Measurements from ENCODE around the gene ADGRB3.
A peak's percentile ranks its signal among the peaks of the same experiment; 100 is the strongest.

Gene ADGRB3

DNA sequence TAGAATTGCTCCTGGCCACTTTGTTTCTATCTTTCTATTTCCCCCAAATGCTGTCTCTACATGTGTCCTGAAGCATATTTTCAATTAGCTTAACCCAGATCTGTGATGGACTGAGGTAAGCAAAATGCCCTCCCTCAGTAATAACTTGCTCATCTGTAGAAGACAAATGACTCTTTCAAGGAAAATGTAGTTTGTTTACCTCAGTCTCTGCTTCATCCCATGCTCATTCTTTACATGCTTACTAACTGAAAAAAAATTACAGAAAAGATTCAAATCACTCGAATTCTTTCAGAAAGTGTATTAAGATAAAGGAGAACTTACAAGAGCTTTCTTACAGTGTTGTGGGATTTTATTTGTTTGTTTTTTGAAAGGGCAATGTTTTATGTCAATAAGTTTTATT, 630.6 kb downstream of the ADGRB3 start:
- Histone ChIP-seq H2AK5ac (ENCODE audit: low read depth, low read length) (no peak overlapping the region), H2AFZ (ENCODE audit: low read length) (no peak overlapping the region), H2BK15ac (ENCODE audit: low read length) (no peak overlapping the region), H4K8ac (ENCODE audit: low read depth, low read length) (no peak overlapping the region), H3K27ac (replicated peaks; ENCODE audit: low read length) (no peak overlapping the region), H3K79me1 (ENCODE audit: low read depth, low read length) (no peaks in the 10 kb centered on the region), H3K23ac (ENCODE audit: low read depth, low read length, poor library complexity) (no peak overlapping the region), H3K14ac (ENCODE audit: low read length) (no peak overlapping the region), H3K27me3 (ENCODE audit: control insufficient read depth in 3 of 3, insufficient read depth in 3 of 3, low read depth in 1 of 3, low read length in 3 of 3) (no peaks in the 10 kb centered on the region), H3K4me1 (ENCODE audit: control insufficient read depth in 2 of 2, insufficient read depth in 1 of 2, low read depth in 1 of 2, low read length in 2 of 2) (peaks cover 2 to 24% of the 10 kb centered on the region in 2 donors), H3K36me3 (replicated peaks in 1 of 2; ENCODE audit: control insufficient read depth in 2 of 2, insufficient read depth in 2 of 2, low read length in 2 of 2) (no peaks in the 10 kb centered on the region), H3K18ac (ENCODE audit: low read length) (no peak overlapping the region), H2BK120ac (ENCODE audit: low read depth, low read length) (no peak overlapping the region), H3K9me3 (replicated peaks in 1 of 2; ENCODE audit: control insufficient read depth in 2 of 2, insufficient read depth in 1 of 2, low read depth in 1 of 2, low read length in 2 of 2) (no peaks in the 10 kb centered on the region), H3K4me3 (ENCODE audit: low read length in 2 of 2) (no peak overlapping the region), H2BK5ac (ENCODE audit: low read length) (no peak overlapping the region), H3K4me2 (ENCODE audit: insufficient read depth, low read length, poor library complexity, severe bottlenecking) (no peak overlapping the region), H4K91ac (ENCODE audit: low read depth, low read length, poor library complexity) (no peak overlapping the region), H3K4ac (ENCODE audit: low read length) (no peak overlapping the region), H2BK12ac (ENCODE audit: low read length) (no peak overlapping the region), H3K9ac (ENCODE audit: low read depth, low read length, poor library complexity) (no peak overlapping the region)
- no peak for DNase-seq (ENCODE audit: low spot score)
- WGBS, 2 donors (ENCODE audit: extremely low coverage in 2 of 2, insufficient read length in 2 of 2, insufficient replicate concordance in 1 of 2), result no CpG with 5 or more reads among the region's 1 CpG

GRCh38 chr6:69276204-69276603, 641.1 kb downstream of the ADGRB3 start:
- no peak overlapping the region for H2AFZ ChIP-seq (ENCODE audit: low read length)
- no peak overlapping the region for H2BK5ac ChIP-seq (ENCODE audit: low read length)

GRCh38 chr6:69279805-69280204, 644.7 kb downstream of the ADGRB3 start:
- Histone ChIP-seq H2AK5ac (ENCODE audit: low read depth, low read length) (no peak overlapping the region), H3K27me3 (ENCODE audit: control insufficient read depth in 3 of 3, insufficient read depth in 3 of 3, low read depth in 1 of 3, low read length in 3 of 3) (no peaks in the 10 kb centered on the region), H4K91ac (ENCODE audit: low read depth, low read length, poor library complexity) (no peak overlapping the region), H3K18ac (ENCODE audit: low read length) (no peak overlapping the region), H2BK120ac (ENCODE audit: low read depth, low read length) (no peak overlapping the region), H3K4ac (ENCODE audit: low read length) (no peak overlapping the region), H2BK12ac (ENCODE audit: low read length) (no peak overlapping the region), H2BK15ac (ENCODE audit: low read length) (no peak overlapping the region), H3K9me3 (replicated peaks in 1 of 2; ENCODE audit: control insufficient read depth in 2 of 2, insufficient read depth in 1 of 2, low read depth in 1 of 2, low read length in 2 of 2) (no peaks in the 10 kb centered on the region), H3K4me3 (ENCODE audit: low read length in 2 of 2) (no peak overlapping the region), H3K9ac (ENCODE audit: low read depth, low read length, poor library complexity) (no peak overlapping the region), H2AFZ (ENCODE audit: low read length) (peak overlapping the region; percentile 78), H3K79me1 (ENCODE audit: low read depth, low read length) (no peaks in the 10 kb centered on the region), H3K27ac (replicated peaks; ENCODE audit: low read length) (no peak overlapping the region), H2BK5ac (ENCODE audit: low read length) (no peak overlapping the region), H4K8ac (ENCODE audit: low read depth, low read length) (no peak overlapping the region), H3K23ac (ENCODE audit: low read depth, low read length, poor library complexity) (no peak overlapping the region), H3K4me1 (ENCODE audit: control insufficient read depth in 2 of 2, insufficient read depth in 1 of 2, low read depth in 1 of 2, low read length in 2 of 2) (peaks cover 8 to 12% of the 10 kb centered on the region in 2 donors), H3K36me3 (replicated peaks in 1 of 2; ENCODE audit: control insufficient read depth in 2 of 2, insufficient read depth in 2 of 2, low read length in 2 of 2) (no peaks in the 10 kb centered on the region), H3K14ac (ENCODE audit: low read length) (no peak overlapping the region), H3K4me2 (ENCODE audit: insufficient read depth, low read length, poor library complexity, severe bottlenecking) (no peak overlapping the region)
- no CpG with 5 or more reads among the region's 4 CpGs for WGBS, 2 donors (ENCODE audit: extremely low coverage in 2 of 2, insufficient read length in 2 of 2, insufficient replicate concordance in 1 of 2)
- DNase-seq (ENCODE audit: low spot score), result no peak

More at GRCh38 chr6:69276204-69276603, 641.1 kb downstream of the ADGRB3 start:
- Histone ChIP-seq H2BK120ac (ENCODE audit: low read depth, low read length) (no peak overlapping the region), H3K79me1 (ENCODE audit: low read depth, low read length) (no peaks in the 10 kb centered on the region), H3K4me3 (ENCODE audit: low read length in 2 of 2) (no peak overlapping the region), H4K8ac (ENCODE audit: low read depth, low read length) (no peak overlapping the region), H3K27ac (replicated peaks; ENCODE audit: low read length) (no peak overlapping the region), H3K9me3 (replicated peaks in 1 of 2; ENCODE audit: control insufficient read depth in 2 of 2, insufficient read depth in 1 of 2, low read depth in 1 of 2, low read length in 2 of 2) (no peaks in the 10 kb centered on the region), H2BK12ac (ENCODE audit: low read length) (no peak overlapping the region), H3K36me3 (replicated peaks in 1 of 2; ENCODE audit: control insufficient read depth in 2 of 2, insufficient read depth in 2 of 2, low read length in 2 of 2) (no peaks in the 10 kb centered on the region), H3K27me3 (ENCODE audit: control insufficient read depth in 3 of 3, insufficient read depth in 3 of 3, low read depth in 1 of 3, low read length in 3 of 3) (no peaks in the 10 kb centered on the region), H3K4me2 (ENCODE audit: insufficient read depth, low read length, poor library complexity, severe bottlenecking) (no peak overlapping the region), H3K23ac (ENCODE audit: low read depth, low read length, poor library complexity) (no peak overlapping the region), H3K18ac (ENCODE audit: low read length) (no peak overlapping the region), H3K9ac (ENCODE audit: low read depth, low read length, poor library complexity) (no peak overlapping the region), H2BK15ac (ENCODE audit: low read length) (no peak overlapping the region), H2AK5ac (ENCODE audit: low read depth, low read length) (no peak overlapping the region), H3K4me1 (ENCODE audit: control insufficient read depth in 2 of 2, insufficient read depth in 1 of 2, low read depth in 1 of 2, low read length in 2 of 2) (peaks cover 5 to 13% of the 10 kb centered on the region in 2 donors), H3K14ac (ENCODE audit: low read length) (no peak overlapping the region), H4K91ac (ENCODE audit: low read depth, low read length, poor library complexity) (no peak overlapping the region), H3K4ac (ENCODE audit: low read length) (no peak overlapping the region)
- DNase-seq (ENCODE audit: low spot score), result no peak

- Histone ChIP-seq H2BK120ac (ENCODE audit: low read depth, low read length) (no peak overlapping the region), H4K8ac (ENCODE audit: low read depth, low read length) (no peak overlapping the region), H3K36me3 (replicated peaks in 1 of 2; ENCODE audit: control insufficient read depth in 2 of 2, insufficient read depth in 2 of 2, low read length in 2 of 2) (no peaks in the 10 kb centered on the region), H3K9ac (ENCODE audit: low read depth, low read length, poor library complexity) (no peak overlapping the region), H3K18ac (ENCODE audit: low read length) (no peak overlapping the region), H3K4ac (ENCODE audit: low read length) (no peak overlapping the region), H3K9me3 (replicated peaks in 1 of 2; ENCODE audit: control insufficient read depth in 2 of 2, insufficient read depth in 1 of 2, low read depth in 1 of 2, low read length in 2 of 2) (no peaks in the 10 kb centered on the region), H3K27me3 (ENCODE audit: control insufficient read depth in 3 of 3, insufficient read depth in 3 of 3, low read depth in 1 of 3, low read length in 3 of 3) (no peaks in the 10 kb centered on the region), H3K79me1 (ENCODE audit: low read depth, low read length) (no peaks in the 10 kb centered on the region), H3K4me3 (ENCODE audit: low read length in 2 of 2) (no peak overlapping the region), H3K4me1 (ENCODE audit: control insufficient read depth in 2 of 2, insufficient read depth in 1 of 2, low read depth in 1 of 2, low read length in 2 of 2) (peaks cover 8 to 12% of the 10 kb centered on the region in 2 donors), H2BK15ac (ENCODE audit: low read length) (no peak overlapping the region), H3K4me2 (ENCODE audit: insufficient read depth, low read length, poor library complexity, severe bottlenecking) (no peak overlapping the region), H4K91ac (ENCODE audit: low read depth, low read length, poor library complexity) (no peak overlapping the region), H2BK12ac (ENCODE audit: low read length) (no peak overlapping the region), H3K27ac (replicated peaks; ENCODE audit: low read length) (no peak overlapping the region), H2AFZ (ENCODE audit: low read length) (no peak overlapping the region), H2BK5ac (ENCODE audit: low read length) (no peak overlapping the region), H3K23ac (ENCODE audit: low read depth, low read length, poor library complexity) (no peak overlapping the region), H3K14ac (ENCODE audit: low read length) (no peak overlapping the region), H2AK5ac (ENCODE audit: low read depth, low read length) (no peak overlapping the region)
- no CpG with 5 or more reads among the region's 1 CpG for WGBS, 2 donors (ENCODE audit: extremely low coverage in 2 of 2, insufficient read length in 2 of 2, insufficient replicate concordance in 1 of 2)
- peak; percentile 23 for DNase-seq (ENCODE audit: low spot score)
These were observed 645.8 kb downstream of the ADGRB3 start for GRCh38 chr6:69280858-69281257.

Data from neuronal stem cell (in vitro differentiated cells).